Daoy (cell line): ENCODE results near the gene ZDHHC3. TPM values are rescaled to one million over a fixed set of nuclear protein-coding genes. Genes with fewer than 3 reads are reported as not detected.
A peak's percentile ranks its signal among the peaks of the same experiment; 100 is the strongest.

Experiments
- DNase-seq: peaks from one replicate; pipeline ENCODE4 v3.0.0-alpha.2; 2015; ENCODE audit warnings: low read depth
- total RNA-seq: library from RNA; depleted of rRNA; stranded (reverse); fragments of >200 nt; shearing (Covaris generic); gene quantifications from 2 replicates; pipeline ENCODE4 v1.2.3, GENCODE V29; 2014; rRNA removed

Gene ZDHHC3
- total RNA-seq, 1 experiment from 2014 or later: 41.8 TPM

DNA sequence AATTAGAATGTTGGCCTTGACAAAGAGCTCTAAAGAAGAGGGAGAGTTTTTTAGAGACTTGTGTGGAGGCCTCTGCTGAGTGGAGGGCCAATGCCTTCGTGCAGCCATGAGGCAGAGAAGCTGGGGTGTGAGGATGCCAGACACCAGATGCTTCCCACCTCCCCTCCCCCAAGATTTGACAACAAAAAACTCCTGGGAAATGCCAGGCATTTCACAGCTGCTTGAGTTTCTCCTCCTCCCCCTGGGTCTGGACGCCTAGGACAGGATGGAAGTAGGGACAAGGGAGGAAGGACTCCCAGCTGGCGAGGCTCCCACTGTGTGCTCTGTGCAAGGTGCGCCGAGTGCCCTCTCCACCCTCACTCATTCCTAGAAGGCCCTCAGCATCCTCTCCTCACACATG, 81.5 kb downstream of the ZDHHC3 start:
- peak; percentile 19 for DNase-seq

DNA sequence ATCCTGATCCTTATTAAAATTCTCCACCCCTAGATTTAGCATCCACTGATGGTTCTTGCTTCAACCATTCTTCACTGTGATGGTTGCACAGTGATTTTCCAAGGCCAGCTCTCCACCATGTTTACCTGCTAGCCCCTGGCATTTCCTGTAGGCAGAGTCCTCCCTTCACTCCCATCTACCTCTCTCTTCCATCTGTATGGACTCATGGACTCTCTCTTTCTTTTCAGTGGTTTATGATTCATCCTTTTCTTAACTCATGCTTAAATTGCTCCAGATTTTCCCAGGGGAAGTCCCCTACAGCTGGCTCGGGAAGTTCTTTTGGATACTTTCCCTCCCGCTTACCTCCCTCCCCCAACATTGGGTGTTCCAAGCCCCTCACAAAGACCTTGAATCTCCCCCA, 82.9 kb downstream of the ZDHHC3 start:
- DNase-seq: peak; percentile 74

DNA sequence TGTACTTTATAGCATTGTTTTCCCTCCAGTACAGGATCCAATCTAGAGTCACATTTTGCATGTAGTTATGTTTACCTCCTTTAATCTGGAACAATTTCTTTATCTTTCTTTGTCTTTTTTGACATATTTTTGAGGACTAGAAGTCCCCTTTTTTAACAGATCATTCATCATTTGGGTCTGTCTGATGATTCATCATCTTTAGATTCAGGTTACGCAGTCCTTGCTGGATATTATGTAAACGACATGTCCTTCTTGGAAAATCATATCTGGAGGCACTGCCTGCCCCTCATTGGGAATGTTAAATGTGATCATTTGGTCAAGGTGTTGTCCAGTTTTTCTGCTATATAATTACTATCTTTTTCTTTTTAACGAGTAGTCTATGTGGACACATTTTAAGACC, 83.3 kb downstream of the ZDHHC3 start:
- peak; percentile 7 for DNase-seq

DNA sequence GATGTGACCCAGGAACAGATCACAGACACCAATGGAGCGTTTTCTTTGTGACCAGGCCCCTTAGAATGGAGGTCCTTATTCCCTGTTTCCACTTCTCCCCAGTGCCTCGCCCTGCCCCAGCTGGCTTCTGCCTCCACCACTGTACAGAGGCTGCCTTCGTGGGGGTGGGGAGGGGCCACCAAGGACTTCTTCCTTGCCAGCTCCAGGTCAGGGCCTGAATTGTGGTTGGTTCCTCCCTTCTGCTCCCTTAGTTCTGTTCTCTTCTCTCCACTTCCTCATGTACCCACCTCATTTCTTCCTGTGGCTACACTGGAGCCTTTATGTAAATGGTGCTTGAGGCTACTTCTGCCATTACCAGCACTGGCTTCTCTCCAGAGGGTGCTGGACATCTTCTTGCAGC, 85.1 kb downstream of the ZDHHC3 start:
- no peak for DNase-seq

DNA sequence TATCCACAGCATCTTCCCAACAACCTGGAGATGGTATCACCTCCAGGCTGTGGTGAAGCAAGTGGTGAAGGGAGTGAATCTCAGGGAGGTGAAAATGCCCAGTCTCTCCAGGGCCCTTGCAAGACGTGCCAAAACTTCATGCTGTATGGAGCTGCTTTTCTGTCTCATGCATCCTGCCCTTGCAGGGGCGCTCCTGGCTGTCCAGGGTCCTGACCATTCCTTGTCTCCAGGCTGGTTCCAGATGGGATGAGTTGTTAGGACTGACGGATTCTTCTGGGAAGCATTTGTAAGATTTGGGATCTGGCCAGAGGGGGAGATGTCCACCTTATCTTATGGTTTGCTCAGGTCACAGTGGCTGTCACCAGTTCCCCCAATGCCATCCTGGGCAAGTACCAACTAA, 85.7 kb downstream of the ZDHHC3 start:
- DNase-seq: no peak

DNA sequence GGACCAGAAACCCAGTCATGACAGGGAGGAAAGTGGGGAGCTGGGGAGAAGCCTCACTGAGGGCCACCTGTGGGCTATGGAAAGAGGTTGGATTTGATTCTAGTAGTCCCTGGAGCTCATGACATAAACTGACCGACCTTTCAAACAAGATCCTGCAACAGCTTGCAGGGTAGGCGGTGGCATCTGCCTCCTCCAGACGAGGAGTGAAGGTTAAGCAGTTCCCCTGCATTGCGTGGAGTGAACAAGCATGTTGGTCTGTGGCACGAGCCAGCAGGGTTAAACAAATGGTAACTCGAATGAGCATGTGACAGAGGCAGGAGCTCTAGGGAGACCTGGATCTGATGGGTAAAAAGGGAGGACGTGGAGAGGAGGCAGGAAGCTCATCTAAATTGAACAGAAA, 88.9 kb downstream of the ZDHHC3 start:
- DNase-seq: no peak

DNA sequence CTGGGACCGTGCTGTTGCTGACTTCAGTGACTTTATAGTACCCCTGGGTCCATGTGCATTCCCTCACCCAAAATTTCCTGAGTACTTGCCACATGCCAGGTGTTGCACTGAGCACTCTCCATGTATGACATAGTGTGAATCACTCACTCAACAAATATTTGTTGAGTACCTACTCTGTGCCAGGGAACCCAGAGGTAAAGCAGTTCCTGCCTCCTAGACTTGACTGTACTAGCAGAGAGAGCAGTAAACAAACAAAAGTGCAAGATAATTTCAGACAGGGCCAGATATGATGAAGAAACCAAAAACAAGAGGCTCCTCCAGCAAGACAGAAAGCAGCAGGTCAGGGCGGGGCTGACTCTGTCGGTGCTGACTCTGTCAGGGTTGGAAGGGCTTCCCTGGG, 89.4 kb downstream of the ZDHHC3 start:
- DNase-seq: peak; percentile 33

DNA sequence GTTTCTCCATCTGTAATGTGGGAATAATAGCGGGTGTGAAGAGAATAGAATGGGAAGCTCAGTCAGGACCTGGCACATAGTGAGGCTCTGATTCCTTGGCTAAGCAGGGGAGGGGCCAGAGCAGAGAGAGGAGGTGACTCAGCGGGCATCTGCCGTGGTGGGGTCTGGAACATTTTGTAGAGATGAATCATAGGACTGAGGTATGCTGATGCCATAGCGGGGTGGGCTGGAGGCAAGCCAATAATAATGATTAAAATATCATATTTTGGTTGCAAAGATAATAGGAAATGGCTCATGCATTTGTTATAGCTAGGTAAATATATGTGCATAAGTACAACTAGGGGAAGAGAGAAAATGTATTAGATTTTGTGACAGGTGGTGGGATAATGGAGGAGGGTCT, 90.4 kb downstream of the ZDHHC3 start:
- DNase-seq: peak; percentile 95

DNA sequence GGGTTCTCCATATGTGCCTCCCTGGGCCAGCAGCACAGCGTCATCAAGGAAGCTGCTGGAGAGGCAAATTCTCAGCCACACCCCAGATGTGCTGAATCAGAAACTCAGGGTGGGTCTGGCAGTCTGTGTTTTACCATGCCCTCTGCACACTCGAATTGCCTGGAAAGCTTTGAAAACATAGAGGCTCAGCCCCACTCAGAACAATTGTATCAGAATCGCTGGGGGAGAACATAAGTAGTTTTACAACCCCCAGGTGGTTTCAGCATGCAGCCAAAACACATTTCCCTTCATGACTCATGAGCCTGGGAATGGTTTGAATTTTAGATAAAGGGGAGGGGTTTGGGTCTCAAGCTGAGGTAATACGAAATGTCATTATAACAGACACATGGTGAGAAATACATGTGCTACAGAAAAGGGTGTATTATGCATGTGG, 92.0 kb downstream of the ZDHHC3 start:
- peak; percentile 94 for DNase-seq

DNA sequence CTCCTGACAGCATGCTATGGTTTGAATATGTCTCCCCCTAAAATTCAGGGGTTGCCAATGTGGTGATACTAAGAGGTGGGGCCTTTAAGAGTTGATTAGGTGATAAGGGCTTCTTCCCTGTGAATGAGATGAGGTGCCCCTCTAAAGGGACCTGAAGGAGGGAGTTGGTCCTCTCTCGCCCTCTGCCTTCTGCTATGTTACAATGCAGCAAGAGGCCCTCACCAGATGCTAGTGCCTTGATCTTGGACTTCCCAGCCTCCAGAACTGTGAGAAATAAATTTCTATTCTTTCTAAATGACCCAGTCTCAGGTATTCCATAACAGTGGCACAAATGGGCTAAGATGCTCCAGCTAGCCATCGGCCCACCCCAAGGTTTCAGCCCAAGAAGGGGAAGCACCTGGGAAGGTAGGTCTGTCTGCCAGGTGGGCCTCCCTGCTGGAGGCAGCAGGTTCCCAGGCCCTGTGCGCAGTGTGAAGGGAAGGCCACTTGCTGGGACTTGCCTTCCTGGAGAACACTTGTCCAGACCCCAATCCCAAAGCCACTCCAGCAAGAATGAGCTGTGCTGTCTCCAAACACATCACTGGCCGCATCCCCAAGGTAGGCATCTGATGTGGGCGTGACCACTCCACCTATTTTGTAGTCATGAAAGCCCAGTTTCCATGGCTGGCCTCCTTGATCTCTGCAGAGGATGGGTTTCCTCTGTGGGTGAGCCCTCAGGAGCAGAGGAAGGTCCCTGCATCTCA, 92.6 kb downstream of the ZDHHC3 start:
- DNase-seq: peak; percentile 14

DNA sequence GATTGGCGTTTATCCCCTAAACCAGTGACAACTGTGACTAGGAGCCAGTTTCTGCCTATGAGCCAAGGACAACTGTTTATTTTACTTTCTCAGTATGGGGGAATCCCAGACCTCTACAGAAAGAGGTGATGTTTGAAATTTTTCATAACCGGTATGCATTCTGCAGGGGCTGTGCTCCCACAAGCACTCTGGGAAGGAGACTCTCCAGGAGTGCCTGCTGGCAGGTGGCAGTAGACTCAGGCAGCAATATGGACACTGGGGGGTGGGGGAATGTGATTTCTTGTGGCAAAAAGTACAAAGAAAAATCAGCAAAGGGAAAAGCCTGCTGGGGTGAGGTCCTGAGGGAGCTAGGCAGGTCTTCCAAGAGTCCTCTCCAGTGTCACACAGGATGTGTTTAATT, 95.7 kb downstream of the ZDHHC3 start:
- DNase-seq: peak; percentile 30

DNA sequence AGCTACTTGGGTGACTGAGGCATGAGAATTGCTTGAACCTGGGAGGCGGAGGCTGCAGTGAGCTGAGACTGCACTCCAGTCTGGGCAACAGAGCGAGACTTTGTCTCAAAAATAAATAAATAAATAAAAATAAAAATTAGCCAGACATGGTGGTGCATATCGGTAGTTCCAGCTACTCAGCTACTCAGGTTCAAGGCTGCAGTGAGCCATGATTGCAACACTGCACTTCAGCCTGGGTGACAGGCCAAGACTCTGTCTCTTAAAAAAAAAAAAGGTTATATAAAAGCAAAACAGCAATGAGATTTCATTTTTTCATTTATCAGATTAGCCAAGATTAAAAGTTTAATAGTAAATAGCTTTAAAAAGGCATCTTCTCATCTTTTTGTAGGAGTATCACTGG, 98.6 kb downstream of the ZDHHC3 start:
- DNase-seq: no peak

DNA sequence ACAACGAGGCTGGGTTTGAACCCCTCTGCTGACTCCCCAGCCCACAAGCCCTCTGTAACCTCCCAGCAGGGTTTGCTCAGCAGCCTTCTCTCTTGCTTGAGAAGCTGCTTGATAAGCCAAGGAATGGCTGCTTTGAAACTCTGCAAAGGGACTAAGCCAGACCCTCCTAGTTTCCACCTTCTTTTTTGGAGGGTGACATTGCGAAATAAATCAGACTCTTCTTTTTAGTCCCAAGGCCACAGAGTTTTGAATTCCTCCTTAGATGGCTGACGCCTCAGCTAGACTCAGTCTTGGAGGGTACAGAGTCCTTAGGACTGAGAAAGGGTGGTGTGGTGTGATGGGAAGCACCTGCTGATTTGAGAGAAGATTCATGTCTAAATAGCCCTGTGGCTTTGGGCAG, 100.4 kb downstream of the ZDHHC3 start:
- no peak for DNase-seq

Other genes with a start within 250 kb of the ZDHHC3 start
- 1.3 and 2.7 TPM in 2 replicates for gene ZNF501, start 246.5 kb downstream of the ZDHHC3 start, total RNA-seq
- gene KIAA1143, start 214.6 kb downstream of the ZDHHC3 start, total RNA-seq: 17.5 and 21.8 TPM in 2 replicates
- 20.4 and 38.3 TPM in 2 replicates for gene KIF15, start 214.4 kb downstream of the ZDHHC3 start, total RNA-seq
- gene TMEM42, start 114.3 kb downstream of the ZDHHC3 start, total RNA-seq: 8.5 and 11.6 TPM in 2 replicates
- gene TGM4, start 101.6 kb downstream of the ZDHHC3 start, total RNA-seq: 0.17 and 0.51 TPM in 2 replicates
- gene EXOSC7, start 70 bp upstream of the ZDHHC3 start, total RNA-seq: 84.0 and 85.5 TPM in 2 replicates
- gene CLEC3B, start 50.1 kb upstream of the ZDHHC3 start, total RNA-seq: 1.1 TPM in 1 of 2 replicates, not detected in the other
- gene CDCP1, start 170.2 kb upstream of the ZDHHC3 start, total RNA-seq: 12.9 and 20.6 TPM in 2 replicates